Panc1 (cell line): ENCODE results near the gene ADCY2. TPM values are rescaled to one million over a fixed set of nuclear protein-coding genes. Genes with fewer than 3 reads are reported as not detected.

Experiments used
- ATAC-seq: fragments of 200-7000 bp; cut with Tn5 transposase; 2 replicates; pipeline ENCODE4 v1.9.1; 2020; ENCODE audit warnings: mild to moderate bottlenecking, moderate library complexity
- BruUV-seq: library from RNA; stranded (reverse); fragments of 400-500 nt; replicated peaks from 2 replicates; lab custom pipeline; 2021; lab: Mats Ljungman, UMichigan
- CTCF ChIA-PET: fragments of 300-600 bp; sonication (Branson Sonifier 250); formaldehyde crosslinking; loops from one replicate; lab custom pipeline; 2022; ENCODE audit warnings: antibody characterized with exemption; lab: Charles Lee
- POLR2A ChIA-PET: fragments of 300-600 bp; sonication (Branson Sonifier 250); formaldehyde crosslinking; loops from one replicate; lab custom pipeline; 2022; ENCODE audit warnings: antibody characterized with exemption; lab: Charles Lee
- DNase-seq: peaks from one replicate; pipeline ENCODE4 v3.0.0-alpha.2; 2010; ENCODE audit warnings: low read depth, low spot score
- H3K27ac ChIP-seq: 2 replicates; pipeline ENCODE4 v1.5.1; 2011; ENCODE audit warnings: mild to moderate bottlenecking, low read length, inconsistent platforms
- H3K27me3 ChIP-seq: fragments of 200-500 bp; sonication (Bioruptor generic); 2 replicates; pipeline ENCODE4 v1.6.0; 2014; ENCODE audit warnings: low read length, inconsistent platforms; ENCODE audit not compliant: control insufficient read depth, insufficient read depth
- H3K36me3 ChIP-seq: fragments of 200-500 bp; sonication (Bioruptor generic); 2 replicates; pipeline ENCODE4 v1.5.1; 2014; ENCODE audit warnings: inconsistent platforms, mild to moderate bottlenecking, low read length, moderate library complexity; ENCODE audit not compliant: control insufficient read depth, insufficient read depth
- H3K4me1 ChIP-seq: 2 replicates; pipeline ENCODE4 v1.5.1; 2011; ENCODE audit warnings: inconsistent platforms, mild to moderate bottlenecking, low read length, moderate library complexity; ENCODE audit not compliant: control insufficient read depth, insufficient read depth
- H3K4me3 ChIP-seq, 2 experiments: 2 replicates each; pipeline ENCODE4 v1.5.1; 2011 to 2012; ENCODE audit warnings: low read depth in 2 of 2, low read length in 2 of 2, mild to moderate bottlenecking in 2 of 2, inconsistent platforms in 1 of 2, moderate library complexity in 1 of 2
- H3K9me3 ChIP-seq: fragments of 200-500 bp; sonication (Bioruptor generic); 2 replicates; pipeline ENCODE4 v1.5.1; 2014; ENCODE audit warnings: low read depth, mild to moderate bottlenecking, inconsistent platforms, low read length, moderate library complexity; ENCODE audit not compliant: control insufficient read depth, insufficient read depth
- POLR2AphosphoS5 ChIP-seq: IDR thresholded peaks from 2 replicates; pipeline ENCODE4 v1.6.1; 2012; ENCODE audit warnings: mild to moderate bottlenecking, low read depth, low read length, moderate library complexity
- SIN3A ChIP-seq: IDR thresholded peaks from 2 replicates; pipeline ENCODE4 v1.6.1; 2012; ENCODE audit warnings: low read depth, mild to moderate bottlenecking, low read length, moderate library complexity, borderline replicate concordance; ENCODE audit not compliant: insufficient read depth
- TCF7L2 ChIP-seq: IDR thresholded peaks from 2 replicates; pipeline ENCODE4 v1.6.1; 2011; ENCODE audit warnings: mild to moderate bottlenecking, low read depth, low read length, inconsistent platforms
- in situ Hi-C: cut with HindIII; loops from 2 replicates; pipeline ENCODE4 v1.10.0; 2016; ENCODE audit warnings: low sequenced_read_pairs, low pct_unique_long_range_greater_than_20kb
- intact Hi-C: fragments of 100-400 bp; cut with micrococcal nuclease; formaldehyde crosslinking; loops from one replicate; pipeline ENCODE4 v1.10.0; 2022; ENCODE audit not compliant: unreplicated experiment
- total RNA-seq: library from RNA; stranded (reverse); gene quantifications from one replicate; pipeline ENCODE4 v1.2.1, GENCODE V29; 2021; ENCODE audit not compliant: unreplicated experiment
- TF ChIP-seq, protein P1 (sequence below), 2 experiments: IDR thresholded peaks; 2 replicates each; pipeline ENCODE4 v1.6.1; 2011 to 2012; ENCODE audit warnings: low read depth in 2 of 2, control low read depth in 1 of 2, low read length in 1 of 2, mild to moderate bottlenecking in 1 of 2, moderate library complexity in 1 of 2; ENCODE audit not compliant: insufficient read depth in 1 of 2
- TF ChIP-seq, protein P2 (sequence below): fragments of 450-650 bp; IDR thresholded peaks from 2 replicates; pipeline ENCODE4 v1.5.1; 2017; ENCODE audit warnings: mild to moderate bottlenecking

ADCY2 gene
- total RNA-seq, 1 experiment from 2014 or later: 0.13 TPM

DNA sequence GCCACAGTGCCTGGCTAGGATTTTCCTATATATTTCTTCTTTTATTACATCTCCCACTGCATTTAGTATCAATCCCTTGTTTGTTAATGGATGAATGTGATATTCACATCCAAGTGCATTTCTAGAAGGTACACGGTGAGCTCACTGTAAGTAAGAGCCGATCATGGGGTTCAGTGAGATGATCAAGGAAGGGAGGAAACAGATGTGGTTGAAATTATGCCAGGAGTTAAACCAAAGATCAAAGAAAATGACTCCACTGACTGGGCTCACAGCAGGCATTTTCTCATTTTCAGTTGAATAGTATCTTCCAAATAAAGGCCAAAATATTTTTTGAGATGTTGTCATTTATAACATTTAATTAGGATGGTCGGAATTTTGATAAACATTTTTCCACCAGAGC is 357.2 kb downstream of the ADCY2 start:
- POLR2A ChIA-PET: no interaction called here

DNA sequence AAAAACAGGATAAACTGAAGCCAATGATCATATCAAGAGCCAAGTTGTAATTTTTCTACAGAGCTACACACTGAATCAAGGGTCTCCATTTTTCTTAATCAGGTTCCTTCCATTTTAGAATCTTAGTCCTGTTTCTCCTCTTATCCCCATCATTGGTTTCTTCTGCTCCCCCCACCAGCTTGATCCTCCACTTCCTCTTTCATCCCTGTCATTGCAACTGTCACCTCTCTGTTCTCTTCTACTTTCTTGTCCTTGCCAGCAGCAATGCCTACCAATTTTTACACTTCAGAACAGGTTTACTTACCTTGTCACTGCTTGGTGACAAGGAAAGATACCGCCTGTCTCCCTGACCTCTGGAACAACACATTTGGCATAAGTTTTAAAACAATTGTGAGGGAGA is 357.7 kb downstream of the ADCY2 start:
- Histone ChIP-seq H3K36me3 (no peaks in the 10 kb centered on the region), H3K27me3 (peaks cover 21% of the 10 kb centered on the region), H3K4me1 (no peaks in the 10 kb centered on the region), H3K9me3 (no peaks in the 10 kb centered on the region), H3K27ac (no peak overlapping the region), H3K4me3 (no peak overlapping the region)
- no TSS peak for BruUV-seq
- POLR2A ChIA-PET: no interaction called here
- in situ Hi-C loops: no loop called here
- ATAC-seq (no peak), DNase-seq (no peak)
- intact Hi-C loops: no loop called here
- TF ChIP-seq TCF7L2 (no peak), SIN3A (no peak), POLR2AphosphoS5 (no peak)
- TF ChIP-seq, protein P1, sequence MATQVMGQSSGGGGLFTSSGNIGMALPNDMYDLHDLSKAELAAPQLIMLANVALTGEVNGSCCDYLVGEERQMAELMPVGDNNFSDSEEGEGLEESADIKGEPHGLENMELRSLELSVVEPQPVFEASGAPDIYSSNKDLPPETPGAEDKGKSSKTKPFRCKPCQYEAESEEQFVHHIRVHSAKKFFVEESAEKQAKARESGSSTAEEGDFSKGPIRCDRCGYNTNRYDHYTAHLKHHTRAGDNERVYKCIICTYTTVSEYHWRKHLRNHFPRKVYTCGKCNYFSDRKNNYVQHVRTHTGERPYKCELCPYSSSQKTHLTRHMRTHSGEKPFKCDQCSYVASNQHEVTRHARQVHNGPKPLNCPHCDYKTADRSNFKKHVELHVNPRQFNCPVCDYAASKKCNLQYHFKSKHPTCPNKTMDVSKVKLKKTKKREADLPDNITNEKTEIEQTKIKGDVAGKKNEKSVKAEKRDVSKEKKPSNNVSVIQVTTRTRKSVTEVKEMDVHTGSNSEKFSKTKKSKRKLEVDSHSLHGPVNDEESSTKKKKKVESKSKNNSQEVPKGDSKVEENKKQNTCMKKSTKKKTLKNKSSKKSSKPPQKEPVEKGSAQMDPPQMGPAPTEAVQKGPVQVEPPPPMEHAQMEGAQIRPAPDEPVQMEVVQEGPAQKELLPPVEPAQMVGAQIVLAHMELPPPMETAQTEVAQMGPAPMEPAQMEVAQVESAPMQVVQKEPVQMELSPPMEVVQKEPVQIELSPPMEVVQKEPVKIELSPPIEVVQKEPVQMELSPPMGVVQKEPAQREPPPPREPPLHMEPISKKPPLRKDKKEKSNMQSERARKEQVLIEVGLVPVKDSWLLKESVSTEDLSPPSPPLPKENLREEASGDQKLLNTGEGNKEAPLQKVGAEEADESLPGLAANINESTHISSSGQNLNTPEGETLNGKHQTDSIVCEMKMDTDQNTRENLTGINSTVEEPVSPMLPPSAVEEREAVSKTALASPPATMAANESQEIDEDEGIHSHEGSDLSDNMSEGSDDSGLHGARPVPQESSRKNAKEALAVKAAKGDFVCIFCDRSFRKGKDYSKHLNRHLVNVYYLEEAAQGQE (IDR thresholded peaks at IDR 0.05; ENCODE audit: insufficient read depth in 1 of 2, low read depth in 2 of 2, low read length in 1 of 2): no peak
- TF ChIP-seq, protein P2, sequence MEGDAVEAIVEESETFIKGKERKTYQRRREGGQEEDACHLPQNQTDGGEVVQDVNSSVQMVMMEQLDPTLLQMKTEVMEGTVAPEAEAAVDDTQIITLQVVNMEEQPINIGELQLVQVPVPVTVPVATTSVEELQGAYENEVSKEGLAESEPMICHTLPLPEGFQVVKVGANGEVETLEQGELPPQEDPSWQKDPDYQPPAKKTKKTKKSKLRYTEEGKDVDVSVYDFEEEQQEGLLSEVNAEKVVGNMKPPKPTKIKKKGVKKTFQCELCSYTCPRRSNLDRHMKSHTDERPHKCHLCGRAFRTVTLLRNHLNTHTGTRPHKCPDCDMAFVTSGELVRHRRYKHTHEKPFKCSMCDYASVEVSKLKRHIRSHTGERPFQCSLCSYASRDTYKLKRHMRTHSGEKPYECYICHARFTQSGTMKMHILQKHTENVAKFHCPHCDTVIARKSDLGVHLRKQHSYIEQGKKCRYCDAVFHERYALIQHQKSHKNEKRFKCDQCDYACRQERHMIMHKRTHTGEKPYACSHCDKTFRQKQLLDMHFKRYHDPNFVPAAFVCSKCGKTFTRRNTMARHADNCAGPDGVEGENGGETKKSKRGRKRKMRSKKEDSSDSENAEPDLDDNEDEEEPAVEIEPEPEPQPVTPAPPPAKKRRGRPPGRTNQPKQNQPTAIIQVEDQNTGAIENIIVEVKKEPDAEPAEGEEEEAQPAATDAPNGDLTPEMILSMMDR: no peak
- CTCF ChIA-PET: interaction anchor here (0.6 kb wide), 1 partner anchor 36 kb away, joined by 5 read pairs; no protein-coding TSS in a partner anchor

More for the DNA sequence above, 357.2 kb downstream of the ADCY2 start:
- ATAC-seq (no peak), DNase-seq (no peak)
- H3K9me3 ChIP-seq: no peaks in the 10 kb centered on the region
- H3K4me3 ChIP-seq: no peak overlapping the region
- TF ChIP-seq SIN3A (no peak), POLR2AphosphoS5 (no peak), TCF7L2 (no peak)
- TF ChIP-seq, protein P1 (IDR thresholded peaks at IDR 0.05; ENCODE audit: insufficient read depth in 1 of 2, low read depth in 2 of 2, low read length in 1 of 2): no peak
- TF ChIP-seq, protein P2: no peak
- CTCF ChIA-PET: interaction anchor here (0.6 to 0.7 kb wide), 2 partner anchors 28 to 321 kb away, joined by 3 read pairs; no protein-coding TSS in a partner anchor
- no peaks in the 10 kb centered on the region for H3K4me1 ChIP-seq
- H3K27ac ChIP-seq: no peak overlapping the region
- peaks cover 21% of the 10 kb centered on the region for H3K27me3 ChIP-seq
- intact Hi-C loops (no loop called here), in situ Hi-C loops (no loop called here)
- no peaks in the 10 kb centered on the region for H3K36me3 ChIP-seq
- BruUV-seq: no TSS peak
